ENCODE data around the gene DMRTB1. TPM values are rescaled to one million over a fixed set of nuclear protein-coding genes. Genes with fewer than 3 reads are reported as not detected.

The DMRTB1 gene
- total RNA-seq, 4 donors from 2014 or later, result not detected

DNA sequence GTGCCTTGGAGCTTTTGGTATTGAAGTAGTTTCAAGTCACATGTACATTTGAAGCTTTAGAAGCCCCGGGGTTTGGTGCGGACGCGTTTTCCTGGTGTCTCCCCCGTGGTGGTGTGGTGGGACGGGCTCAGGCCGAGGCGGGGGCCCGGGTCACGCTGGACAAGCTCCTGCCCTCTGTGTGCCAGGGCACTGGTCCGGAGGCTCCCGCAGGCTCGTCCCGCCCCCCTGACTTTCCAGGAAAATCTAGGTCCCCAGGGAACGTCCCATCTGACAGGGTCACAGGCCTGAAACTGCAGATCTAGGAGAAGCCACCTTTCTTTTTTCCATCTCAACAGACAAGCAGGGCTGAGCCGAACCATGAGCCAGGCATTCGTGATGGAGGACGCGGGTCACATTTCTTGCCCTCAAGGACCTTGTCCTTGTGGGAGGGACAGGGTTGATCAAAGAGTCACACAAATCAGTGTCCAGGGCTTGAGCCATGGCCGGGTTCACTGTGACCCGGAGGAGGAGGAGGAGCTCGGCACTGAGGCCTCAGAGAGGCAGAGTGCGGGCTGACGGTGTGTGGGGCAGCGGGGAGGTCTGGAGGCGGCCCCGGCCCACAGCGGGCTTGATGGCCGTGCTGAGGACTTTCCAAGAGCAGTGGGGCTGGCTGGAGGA is 1.6 kb downstream of the DMRTB1 start:
- TF ChIP-seq, protein P1, sequence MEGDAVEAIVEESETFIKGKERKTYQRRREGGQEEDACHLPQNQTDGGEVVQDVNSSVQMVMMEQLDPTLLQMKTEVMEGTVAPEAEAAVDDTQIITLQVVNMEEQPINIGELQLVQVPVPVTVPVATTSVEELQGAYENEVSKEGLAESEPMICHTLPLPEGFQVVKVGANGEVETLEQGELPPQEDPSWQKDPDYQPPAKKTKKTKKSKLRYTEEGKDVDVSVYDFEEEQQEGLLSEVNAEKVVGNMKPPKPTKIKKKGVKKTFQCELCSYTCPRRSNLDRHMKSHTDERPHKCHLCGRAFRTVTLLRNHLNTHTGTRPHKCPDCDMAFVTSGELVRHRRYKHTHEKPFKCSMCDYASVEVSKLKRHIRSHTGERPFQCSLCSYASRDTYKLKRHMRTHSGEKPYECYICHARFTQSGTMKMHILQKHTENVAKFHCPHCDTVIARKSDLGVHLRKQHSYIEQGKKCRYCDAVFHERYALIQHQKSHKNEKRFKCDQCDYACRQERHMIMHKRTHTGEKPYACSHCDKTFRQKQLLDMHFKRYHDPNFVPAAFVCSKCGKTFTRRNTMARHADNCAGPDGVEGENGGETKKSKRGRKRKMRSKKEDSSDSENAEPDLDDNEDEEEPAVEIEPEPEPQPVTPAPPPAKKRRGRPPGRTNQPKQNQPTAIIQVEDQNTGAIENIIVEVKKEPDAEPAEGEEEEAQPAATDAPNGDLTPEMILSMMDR (IDR thresholded peaks at IDR 0.05; ENCODE audit: low read depth), result no peak

DNA sequence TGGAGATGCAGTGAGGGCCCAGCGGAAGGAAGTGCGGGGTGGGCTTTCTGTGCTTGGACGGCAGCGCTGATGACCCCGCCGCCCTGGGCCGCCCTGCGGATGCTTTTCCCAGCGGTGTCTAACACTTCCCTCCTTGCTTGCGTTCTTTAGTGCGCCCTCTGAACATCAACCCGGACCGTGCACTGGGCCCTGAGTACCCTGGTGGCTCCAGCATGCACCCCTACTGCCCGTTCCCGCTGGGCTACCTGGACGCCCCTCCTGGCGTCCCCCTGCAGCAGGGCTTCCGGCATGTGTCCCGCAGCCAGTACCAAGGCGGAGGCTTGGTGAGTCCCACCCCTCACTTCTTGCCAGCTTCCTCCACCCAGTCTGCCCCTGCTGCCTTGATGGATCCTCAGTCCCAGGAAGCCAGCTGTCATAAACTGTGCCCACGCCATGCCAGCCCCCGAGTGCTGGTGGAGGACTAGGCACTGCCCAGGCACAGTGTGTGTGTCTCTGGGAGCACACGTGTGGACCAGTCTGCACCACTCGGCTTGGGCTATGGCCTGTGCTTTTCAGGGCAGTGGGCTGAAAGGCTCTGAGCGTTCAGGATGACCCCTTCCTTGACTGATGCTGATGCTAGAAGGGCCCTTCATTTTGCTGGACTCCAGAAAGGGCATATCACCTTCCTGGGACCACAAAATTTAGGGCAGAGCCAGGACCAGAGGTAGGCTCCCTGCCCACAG is 2.3 kb downstream of the DMRTB1 start:
- TF ChIP-seq, protein P1 (IDR thresholded peaks at IDR 0.05; ENCODE audit: low read depth), result no peak

DNA sequence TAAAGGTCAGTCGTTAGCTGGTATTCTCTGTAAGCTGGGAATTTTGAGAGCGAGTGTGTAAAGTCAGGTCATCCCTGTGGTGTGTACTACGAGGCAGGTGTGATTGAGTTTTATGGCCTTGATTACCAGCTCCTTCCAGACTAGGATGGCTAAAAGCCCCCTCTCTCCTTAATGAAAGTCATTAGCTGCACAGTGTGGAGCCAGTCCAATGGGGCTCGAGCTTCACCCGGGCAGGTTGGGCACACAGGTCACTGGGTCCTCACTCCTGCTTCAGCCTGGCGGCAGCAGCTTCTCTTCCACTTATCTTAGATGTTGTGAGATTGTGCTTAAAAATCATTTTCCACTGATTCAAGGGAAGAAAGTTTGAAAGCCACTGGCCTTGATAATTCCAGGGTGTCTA is 3.0 kb downstream of the DMRTB1 start:
- TF ChIP-seq, protein P1 (IDR thresholded peaks at IDR 0.05; ENCODE audit: low read depth), result no peak

DNA sequence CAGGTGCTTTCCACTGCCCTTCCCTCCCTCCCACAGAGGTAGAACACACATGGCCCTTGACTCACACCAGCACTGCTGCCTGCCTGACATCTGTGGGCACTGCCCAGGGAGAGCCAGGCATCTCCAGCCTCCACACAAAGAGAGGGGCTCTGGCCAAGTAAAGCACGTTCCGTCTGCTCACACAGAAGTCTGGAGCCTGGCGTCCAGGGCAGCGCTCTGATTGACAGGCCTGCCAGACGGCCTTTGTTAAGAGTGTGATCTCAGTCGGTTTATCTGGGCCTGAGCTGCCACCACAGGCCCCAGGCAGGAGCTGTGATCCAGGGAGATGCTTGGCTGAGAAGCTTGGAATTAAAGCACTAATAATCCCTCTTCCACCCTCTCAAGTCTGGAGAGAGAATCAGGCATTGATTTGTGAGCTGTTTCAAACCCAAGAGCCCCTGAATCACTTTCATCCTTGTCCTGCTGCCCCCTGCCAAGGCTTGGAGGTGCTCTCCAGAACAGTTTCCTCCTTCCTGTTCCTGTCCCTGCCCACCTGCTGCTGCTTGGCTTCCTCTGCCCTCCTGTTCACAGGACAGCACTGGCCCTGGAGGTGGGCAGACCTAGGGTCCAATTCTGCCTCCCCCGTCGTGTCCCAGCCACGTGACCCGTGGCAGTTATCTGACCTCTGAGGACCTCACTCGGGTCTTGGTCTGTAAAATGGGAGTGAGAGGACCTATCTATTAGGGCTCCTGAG is 3.7 kb downstream of the DMRTB1 start:
- TF ChIP-seq, protein P1 (IDR thresholded peaks at IDR 0.05; ENCODE audit: low read depth), result no peak

DNA sequence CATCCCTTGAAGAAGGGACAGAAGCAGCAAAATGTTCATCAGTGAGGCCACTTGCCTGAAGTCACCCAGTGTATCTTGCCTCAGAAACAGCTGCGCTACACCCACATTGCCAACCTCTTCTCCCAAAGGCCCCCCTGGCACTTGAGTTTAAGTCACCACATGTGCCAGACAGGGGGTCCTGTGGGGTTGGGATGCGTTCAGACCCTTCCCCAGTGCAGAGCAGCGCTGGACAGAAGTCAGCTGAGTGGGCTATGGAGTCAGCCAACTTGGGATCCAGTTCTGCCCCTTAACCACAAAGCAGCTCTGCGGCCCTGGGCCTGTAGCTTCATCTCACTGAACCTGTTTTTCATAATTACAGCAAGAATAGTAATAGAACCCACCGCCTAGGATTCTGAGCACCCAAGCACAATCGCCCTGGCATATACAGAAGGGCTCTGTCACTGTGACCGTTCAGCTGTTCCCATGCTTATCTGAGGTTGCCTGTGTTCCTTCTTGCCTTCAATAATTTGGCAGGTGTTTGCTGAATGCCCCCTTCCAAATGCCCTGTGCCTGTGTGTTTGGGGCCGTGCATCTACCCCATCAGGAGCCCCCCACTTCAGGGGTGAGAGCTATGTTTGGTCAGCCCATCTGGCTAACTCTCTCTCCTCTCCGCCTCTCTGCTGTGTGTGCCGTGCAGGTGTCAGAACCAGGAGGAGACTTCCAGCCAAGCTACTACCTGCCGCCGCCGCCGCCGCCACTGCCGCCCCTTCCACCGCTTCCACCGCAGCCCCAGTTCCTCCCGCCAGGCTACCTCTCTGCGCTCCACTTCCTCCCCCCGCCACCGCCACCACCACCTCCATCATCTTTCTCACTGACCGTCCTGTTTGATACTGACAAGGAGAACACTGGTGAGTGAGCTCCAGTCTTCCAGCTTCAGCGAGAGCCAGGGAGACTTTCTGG is 5.0 kb downstream of the DMRTB1 start:
- TF ChIP-seq, protein P1 (IDR thresholded peaks at IDR 0.05; ENCODE audit: low read depth), result no peak

DNA sequence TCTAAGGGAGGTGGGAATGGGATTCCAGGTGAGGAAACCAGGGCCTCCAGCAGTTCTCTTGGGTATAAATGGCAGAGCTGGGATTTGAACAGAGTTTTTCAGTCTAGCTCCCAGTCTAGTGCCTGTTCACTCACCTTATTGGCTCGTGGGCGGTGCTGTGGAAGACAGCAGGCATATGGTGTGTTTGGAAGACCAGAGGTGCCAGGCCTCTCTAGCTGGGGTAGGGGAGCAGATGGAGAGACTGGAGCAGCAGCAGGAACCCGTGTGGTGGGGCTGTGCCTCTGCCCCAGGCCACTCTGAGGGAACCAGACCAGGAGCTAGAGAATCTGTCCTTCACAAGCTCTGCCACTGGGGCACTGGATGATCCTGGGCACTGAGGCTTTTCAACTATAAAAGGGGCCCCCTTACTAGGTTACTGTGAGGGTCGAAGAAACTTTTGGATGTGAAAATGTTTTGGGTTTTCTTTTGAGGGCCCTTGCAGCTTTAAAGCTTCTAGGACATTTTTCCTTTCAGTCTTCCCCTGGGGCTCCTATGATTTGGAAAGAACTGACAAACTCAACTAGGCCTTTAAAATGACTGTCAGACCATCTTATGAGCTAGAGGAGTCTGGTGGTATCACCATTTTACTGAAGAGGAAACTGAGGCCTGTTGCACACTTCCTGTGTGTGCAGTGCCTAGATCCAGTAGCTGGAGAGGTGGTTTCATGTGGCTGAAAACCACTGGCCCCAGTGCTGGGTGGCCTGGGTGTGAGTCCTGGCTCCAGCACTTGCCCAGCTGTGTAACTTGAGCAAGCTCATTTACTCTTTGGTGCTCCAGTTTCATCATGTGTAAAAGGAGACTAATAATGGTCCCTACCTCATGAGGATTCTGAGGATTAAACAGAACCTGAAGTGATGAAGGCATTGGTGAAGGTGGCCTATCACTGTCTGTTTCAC is 6.1 kb downstream of the DMRTB1 start:
- TF ChIP-seq, protein P1 (IDR thresholded peaks at IDR 0.05; ENCODE audit: low read depth), result no peak

Data from subcutaneous adipose tissue (tissue), 4 donors.